ENCODE results near the gene KLHL14. TPM values are rescaled to one million over a fixed set of nuclear protein-coding genes. Genes with fewer than 3 reads are reported as not detected.
A peak's percentile ranks its signal among the peaks of the same experiment; 100 is the strongest.

The KLHL14 gene
- total and polyA plus RNA-seq, 2 of the 13 experiments (the other 11 are each of a cell fraction or from before 2014, with no cell fraction given), result 16.0 to 41.8 TPM

DNA sequence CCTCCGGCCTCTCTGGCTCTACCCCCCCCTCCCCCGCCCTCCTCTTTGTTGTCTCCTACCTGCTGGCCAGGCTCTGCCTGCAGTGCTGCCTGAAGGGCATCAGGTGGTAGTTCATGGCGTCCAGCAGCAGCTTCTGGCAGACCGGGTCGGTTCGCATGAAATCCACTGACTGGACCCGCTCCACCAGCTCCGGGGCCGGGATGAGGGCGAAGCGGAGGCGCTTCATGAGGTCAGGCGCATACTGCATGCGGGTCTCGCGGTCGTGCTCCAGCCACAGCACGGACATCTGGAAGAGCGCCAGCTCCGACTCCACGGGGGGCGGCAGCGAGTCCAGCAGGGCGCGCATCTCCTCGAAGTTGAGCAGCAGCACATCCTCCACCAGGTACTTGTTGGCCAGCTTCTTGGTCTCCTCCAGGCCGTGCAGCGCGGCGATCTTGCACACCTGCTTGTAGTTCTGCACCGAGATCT lies 3.2 kb downstream of the KLHL14 start (continued):
- TF ChIP-seq AHDC1 (CRISPR knock-in tag; IDR thresholded peaks at IDR 0.05; ENCODE audit: borderline replicate concordance) (0 out of 2 replicates have a peak, but pooled peaks have one; percentile 16), MLLT10 (CRISPR knock-in tag; IDR thresholded peaks at IDR 0.05) (0 out of 2 replicates have a peak, but pooled peaks have one; percentile 61), CENPT (CRISPR knock-in tag; IDR thresholded peaks at IDR 0.05; ENCODE audit: low read depth) (no peak), HDAC2 (CRISPR knock-in tag; IDR thresholded peaks at IDR 0.05) (peak; percentile 11; the same call in 1 of the 2 replicates), IKZF4 (CRISPR knock-in tag; IDR thresholded peaks at IDR 0.05; ENCODE audit: borderline replicate concordance, low read depth, not compliant biosample characterization) (peak; percentile 74), SIN3A (IDR thresholded peaks at IDR 0.05; ENCODE audit: borderline replicate concordance, low read depth, low read length) (peak; percentile 69; the same call in 1 of the 2 replicates), NFE2 (CRISPR knock-in tag; IDR thresholded peaks at IDR 0.05) (no peak), KDM5B (CRISPR knock-in tag; IDR thresholded peaks at IDR 0.05; ENCODE audit: borderline replicate concordance) (0 out of 2 replicates have a peak, but pooled peaks have one; percentile 52), ZNF747 (CRISPR knock-in tag; IDR thresholded peaks at IDR 0.05; ENCODE audit: borderline replicate concordance) (peak; percentile 78; the same call in 1 of the 2 replicates), MEF2D (CRISPR knock-in tag; IDR thresholded peaks at IDR 0.05) (0 out of 2 replicates have a peak, but pooled peaks have one; percentile 3)
- TF ChIP-seq, protein P1, sequence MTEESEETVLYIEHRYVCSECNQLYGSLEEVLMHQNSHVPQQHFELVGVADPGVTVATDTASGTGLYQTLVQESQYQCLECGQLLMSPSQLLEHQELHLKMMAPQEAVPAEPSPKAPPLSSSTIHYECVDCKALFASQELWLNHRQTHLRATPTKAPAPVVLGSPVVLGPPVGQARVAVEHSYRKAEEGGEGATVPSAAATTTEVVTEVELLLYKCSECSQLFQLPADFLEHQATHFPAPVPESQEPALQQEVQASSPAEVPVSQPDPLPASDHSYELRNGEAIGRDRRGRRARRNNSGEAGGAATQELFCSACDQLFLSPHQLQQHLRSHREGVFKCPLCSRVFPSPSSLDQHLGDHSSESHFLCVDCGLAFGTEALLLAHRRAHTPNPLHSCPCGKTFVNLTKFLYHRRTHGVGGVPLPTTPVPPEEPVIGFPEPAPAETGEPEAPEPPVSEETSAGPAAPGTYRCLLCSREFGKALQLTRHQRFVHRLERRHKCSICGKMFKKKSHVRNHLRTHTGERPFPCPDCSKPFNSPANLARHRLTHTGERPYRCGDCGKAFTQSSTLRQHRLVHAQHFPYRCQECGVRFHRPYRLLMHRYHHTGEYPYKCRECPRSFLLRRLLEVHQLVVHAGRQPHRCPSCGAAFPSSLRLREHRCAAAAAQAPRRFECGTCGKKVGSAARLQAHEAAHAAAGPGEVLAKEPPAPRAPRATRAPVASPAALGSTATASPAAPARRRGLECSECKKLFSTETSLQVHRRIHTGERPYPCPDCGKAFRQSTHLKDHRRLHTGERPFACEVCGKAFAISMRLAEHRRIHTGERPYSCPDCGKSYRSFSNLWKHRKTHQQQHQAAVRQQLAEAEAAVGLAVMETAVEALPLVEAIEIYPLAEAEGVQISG (CRISPR knock-in tag; IDR thresholded peaks at IDR 0.05), result peak; percentile 44
- TF ChIP-seq, protein P2, sequence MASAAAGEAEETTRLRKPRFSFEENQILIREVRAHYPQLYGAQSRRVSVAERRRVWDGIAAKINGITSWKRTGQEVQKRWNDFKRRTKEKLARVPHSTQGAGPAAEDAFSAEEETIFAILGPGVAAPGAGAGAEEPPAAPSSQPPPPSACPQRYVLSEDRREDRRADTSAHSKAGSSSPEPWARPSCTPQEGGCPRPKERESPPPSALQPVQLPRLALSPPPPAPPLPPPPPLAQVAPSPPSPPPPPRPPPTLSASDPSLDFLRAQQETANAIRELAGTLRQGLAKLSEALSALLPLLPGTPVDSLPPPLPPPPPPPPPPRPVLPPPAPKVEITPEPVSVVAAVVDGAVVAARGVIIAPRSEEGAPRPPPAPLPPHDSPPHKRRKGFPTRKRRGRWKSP (CRISPR knock-in tag; IDR thresholded peaks at IDR 0.05), result peak; percentile 62; the same call in 1 of the 2 replicates
- TF ChIP-seq, protein P3, sequence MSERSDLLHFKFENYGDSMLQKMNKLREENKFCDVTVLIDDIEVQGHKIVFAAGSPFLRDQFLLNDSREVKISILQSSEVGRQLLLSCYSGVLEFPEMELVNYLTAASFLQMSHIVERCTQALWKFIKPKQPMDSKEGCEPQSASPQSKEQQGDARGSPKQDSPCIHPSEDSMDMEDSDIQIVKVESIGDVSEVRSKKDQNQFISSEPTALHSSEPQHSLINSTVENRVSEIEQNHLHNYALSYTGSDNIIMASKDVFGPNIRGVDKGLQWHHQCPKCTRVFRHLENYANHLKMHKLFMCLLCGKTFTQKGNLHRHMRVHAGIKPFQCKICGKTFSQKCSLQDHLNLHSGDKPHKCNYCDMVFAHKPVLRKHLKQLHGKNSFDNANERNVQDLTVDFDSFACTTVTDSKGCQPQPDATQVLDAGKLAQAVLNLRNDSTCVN (CRISPR knock-in tag; IDR thresholded peaks at IDR 0.05; ENCODE audit: borderline replicate concordance), result no peak; the same call in 1 of the 2 replicates
- TF ChIP-seq, protein P4, sequence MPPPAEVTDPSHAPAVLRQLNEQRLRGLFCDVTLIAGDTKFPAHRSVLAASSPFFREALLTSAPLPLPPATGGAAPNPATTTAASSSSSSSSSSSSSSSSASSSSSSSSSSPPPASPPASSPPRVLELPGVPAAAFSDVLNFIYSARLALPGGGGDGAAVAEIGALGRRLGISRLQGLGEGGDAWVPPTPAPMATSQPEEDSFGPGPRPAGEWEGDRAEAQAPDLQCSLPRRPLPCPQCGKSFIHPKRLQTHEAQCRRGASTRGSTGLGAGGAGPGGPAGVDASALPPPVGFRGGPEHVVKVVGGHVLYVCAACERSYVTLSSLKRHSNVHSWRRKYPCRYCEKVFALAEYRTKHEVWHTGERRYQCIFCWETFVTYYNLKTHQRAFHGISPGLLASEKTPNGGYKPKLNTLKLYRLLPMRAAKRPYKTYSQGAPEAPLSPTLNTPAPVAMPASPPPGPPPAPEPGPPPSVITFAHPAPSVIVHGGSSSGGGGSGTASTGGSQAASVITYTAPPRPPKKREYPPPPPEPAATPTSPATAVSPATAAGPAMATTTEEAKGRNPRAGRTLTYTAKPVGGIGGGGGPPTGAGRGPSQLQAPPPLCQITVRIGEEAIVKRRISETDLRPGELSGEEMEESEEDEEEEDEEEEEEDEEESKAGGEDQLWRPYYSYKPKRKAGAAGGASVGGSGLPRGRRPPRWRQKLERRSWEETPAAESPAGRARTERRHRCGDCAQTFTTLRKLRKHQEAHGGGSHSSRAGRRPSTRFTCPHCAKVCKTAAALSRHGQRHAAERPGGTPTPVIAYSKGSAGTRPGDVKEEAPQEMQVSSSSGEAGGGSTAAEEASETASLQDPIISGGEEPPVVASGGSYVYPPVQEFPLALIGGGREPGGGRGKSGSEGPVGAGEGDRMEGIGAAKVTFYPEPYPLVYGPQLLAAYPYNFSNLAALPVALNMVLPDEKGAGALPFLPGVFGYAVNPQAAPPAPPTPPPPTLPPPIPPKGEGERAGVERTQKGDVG (CRISPR knock-in tag; IDR thresholded peaks at IDR 0.05; ENCODE audit: borderline replicate concordance), result 0 out of 2 replicates have a peak, but pooled peaks have one; percentile 40

All from HepG2 (cell line).